NK-92 (cell line): ENCODE measurements around the gene TSKU.
"Not testable (repeated sequence)": the region's sequence is repeated elsewhere in the genome, so short reads cannot be mapped to it uniquely, and the experiment has no call there.

ENCODE experiments used
- DNase-seq: peaks from one replicate; lab custom pipeline; 2025; ENCODE audit not compliant: unreplicated experiment; lab: John Stamatoyannopoulos, UW

Gene TSKU

DNA sequence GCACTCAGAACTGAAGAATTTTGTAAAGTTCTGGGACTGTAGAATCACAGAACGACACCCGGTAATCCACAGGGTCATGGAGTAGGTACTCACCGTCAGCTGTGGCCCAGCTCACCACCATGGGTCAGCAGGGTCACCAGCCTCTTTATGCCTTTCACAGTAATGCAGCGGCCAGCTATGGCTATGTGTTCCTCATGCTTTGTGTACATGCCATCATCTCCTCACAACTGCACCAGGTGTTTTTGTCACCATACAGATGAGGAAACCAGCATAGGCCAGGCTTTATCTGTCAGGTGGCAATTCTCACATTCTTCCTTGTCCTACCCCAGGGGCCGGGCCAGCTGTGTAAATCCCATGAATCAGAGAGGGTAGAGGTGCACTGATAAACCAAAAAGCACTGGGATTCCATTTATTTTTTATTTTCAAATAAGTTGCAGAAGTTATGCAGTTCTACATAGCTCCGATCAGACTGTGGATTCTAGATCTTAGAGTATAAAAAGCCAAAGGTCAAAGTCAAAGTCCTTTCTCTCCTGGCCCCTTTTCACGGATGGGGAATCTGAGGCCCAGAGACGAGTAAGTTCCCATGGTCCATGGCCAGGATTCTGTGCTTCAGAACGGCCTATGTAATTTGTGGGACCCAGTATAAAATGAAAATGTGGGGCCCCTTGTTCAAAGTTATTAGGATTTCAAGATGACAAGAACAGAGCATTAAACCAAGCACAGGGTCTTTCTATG is 17.5 kb downstream of the TSKU start:
- no peak for DNase-seq

DNA sequence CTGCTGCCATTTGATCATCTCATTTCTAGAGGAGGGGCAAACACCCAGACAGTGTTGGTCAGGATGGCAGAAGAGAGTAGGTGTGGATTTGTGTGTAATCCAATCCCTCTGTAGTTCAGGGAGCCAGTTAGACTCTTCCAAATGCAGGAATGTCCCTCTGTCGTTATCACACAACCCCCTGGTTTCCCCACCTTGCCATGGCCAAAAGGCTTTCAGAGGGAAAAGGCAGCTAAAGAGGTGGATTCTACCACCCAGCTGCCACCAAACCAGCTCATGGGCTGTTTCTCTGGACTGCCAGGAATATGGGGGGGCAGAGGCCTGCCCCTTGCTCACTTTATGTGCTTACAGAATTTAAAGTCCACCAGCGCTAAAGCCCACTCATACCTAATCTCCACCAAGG is 18.1 kb downstream of the TSKU start:
- DNase-seq: no peak

DNA sequence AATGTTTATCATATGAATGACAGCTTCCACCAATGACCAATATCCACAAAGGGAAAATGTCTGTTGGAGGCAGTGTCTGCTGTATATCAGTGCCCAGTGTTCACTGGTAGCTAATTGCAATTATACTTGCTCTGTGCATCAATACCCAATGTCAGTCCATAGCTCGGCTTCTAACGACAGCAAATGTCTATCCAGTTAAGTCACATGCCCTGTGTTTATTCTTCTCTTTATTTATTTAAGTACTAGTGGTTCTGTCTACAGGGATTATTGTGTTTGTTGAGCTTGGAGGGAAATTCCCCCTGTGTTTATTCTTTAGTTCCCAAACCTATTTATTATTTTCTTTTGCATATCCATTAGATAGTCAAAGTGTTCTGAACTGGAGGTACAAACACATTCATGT is 18.6 kb downstream of the TSKU start:
- DNase-seq: no peak

DNA sequence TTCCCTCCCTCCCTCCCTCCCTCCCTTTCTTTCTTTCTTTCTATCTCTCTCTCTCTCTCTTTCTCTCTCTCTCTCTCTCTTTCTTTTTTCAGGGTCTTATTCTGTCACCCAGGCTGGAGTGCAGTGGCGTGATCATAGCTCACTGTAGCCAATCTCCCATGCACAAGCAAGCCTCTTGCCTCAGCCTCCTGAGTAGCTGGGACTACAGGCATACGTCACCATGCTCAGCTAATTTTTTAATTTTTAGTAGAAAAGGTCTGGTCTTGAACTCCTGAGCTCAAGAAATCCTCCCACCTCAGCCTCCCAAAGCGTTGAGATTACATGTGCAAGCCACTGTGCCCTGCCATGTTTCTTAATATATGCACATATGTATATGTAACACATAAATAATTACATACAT is 19.0 kb downstream of the TSKU start:
- DNase-seq: no peak

DNA sequence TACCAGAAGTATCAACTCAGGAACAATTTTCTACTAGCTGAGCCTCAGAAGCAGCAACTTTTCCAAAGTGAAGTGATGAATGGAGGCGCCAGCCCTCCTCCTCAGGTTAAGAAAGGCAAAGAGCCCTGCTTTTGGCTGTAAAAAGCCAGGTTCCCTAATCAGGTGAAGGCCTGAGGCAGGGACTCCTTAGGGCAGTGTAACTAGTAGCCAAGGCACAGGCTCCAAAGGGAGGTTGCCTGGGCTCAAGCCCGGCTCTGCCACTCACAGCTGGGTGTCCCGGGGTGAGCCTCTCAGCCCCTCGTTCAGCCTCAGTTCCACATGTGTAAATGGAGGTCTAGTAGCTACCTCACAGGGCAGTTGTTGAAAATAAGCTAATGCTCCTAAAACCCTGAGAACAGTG is 19.5 kb downstream of the TSKU start:
- no peak for DNase-seq

DNA sequence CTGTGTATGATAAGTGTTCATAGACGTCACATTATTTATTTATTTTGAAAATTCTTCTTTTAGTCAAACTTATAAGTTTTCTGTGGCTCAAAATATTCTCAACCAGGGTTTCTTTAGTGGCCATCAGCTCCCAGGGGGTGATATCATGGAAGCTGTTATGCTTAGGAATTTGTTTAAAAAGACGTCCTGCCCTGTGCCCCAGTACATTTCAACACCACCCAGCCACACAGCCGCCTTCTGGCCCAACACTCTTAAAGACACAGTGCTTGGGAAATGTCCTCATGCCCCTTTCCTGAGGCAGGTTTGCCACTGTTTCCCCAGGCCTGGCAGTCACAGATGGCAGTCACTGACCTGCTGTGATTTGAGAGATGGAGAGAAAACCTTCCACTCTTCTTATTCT is 19.9 kb downstream of the TSKU start:
- no peak for DNase-seq

DNA sequence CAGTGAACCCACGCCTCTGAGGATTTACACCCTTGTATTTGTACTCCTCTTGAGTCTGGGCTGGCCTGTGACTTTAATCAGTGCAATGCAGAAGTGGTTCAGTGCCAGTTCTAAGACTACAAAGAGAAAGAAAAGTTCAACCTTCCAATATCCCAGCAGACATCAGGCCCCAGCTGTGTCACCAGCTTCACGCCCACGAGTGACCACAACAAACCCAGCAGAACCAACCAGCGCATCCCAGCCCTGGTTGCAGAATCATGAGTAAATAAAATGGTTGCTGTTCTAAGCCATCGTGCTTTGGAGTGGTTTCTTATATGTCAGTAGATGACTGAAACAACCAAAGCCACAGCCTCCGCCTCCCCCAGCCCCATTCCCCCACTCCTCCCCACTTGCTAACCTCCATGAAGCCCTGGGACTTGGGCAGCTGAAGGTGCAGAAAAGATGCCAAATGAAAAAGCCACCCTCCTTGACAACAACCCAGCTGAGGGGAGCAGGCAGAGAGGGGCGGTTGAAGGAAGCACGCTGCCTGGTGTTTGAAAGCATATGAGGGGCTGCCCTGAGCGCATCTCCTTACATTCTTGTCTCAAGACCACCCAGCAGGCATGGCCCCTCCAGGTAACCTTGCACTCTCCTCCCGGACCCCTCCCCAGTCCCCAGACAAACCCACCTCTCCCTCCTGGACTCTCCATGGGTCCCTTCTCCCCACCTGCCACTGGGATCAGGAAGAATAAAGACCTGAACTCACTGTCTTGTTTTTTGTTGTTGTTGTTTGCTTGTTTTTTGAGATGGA is 20.9 kb downstream of the TSKU start:
- no peak for DNase-seq

DNA sequence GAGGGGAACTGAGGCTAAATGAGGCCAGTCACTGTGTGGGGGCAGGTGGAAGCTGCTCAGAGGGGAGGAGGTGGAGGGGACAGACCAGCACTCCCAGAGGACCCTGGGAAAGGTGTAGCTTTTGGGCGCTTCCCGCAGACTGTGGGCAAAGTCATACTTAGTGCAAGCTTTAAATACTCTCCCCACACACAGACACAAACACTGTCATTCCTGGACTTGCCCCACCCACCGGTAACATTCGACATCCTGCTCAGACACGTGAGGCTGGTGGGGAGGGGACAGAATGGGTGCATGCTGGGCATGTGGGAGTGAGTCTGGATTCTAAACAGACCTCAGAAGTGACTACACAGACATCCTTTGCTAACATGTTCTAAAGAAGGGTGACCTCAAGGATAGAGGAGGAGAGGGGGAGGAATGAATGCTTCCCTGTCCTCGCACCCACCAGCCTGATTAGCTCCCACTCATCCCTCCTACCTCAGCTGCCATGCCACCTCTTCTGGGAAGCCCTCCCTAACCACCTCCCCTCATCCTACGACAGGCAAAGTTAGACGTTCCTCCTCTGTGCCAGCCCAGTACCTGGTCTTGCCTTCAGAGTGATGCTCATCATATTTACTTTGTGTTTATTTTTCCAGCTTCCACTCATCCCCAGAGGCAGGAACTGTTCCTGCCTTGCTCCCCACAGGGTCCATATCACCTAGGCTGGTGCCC is 22.2 kb downstream of the TSKU start:
- DNase-seq: no peak

DNA sequence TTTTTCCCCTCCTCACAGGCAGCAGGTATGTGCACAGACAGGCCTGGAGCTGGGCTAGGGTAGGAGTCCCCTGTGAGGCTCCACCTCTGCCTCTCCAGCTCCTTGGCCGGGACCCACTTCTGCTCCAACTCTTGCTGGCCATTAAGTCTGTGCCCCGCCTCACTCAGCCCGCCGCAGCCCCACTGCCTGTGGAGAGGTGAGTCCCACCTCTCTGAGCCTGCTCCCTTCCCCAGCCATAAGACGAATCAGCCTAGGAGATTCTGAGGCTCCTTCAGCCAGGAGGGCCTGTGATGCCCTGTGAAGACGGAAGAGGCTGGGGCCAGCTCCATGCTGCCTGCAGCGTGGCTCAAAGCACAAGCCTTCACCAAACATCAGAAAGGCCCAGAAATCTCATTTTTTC is 23.0 kb downstream of the TSKU start:
- no peak for DNase-seq

DNA sequence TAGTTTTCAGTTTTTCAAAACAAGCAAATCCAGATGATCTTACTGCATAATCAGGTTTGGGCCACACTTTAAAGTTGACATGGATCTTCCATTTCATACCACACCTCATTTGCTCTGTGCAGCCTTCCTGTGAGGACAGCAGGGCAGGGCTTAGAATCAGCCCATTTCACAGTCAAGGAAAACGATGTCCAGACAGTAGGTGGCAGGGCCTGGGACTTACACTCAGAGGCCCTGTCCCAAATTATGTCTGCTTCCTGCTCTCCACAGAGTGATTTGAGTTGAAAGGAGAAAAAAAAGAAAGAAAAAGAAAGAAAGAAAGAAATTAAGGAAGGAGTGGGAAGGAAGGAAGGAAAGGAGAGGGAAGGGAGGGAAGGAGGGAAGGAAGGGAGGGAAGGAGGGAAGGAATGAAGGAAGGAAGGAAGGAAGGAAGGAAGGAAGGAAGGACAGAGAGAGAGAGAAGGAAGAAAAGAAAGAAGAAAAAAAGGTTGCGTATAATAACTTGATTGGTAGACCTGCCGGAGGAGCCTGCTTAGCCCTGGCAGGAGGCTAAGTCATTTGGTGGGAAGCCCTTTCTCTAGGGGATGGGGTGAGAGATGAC is 23.6 kb downstream of the TSKU start:
- DNase-seq: no peak

DNA sequence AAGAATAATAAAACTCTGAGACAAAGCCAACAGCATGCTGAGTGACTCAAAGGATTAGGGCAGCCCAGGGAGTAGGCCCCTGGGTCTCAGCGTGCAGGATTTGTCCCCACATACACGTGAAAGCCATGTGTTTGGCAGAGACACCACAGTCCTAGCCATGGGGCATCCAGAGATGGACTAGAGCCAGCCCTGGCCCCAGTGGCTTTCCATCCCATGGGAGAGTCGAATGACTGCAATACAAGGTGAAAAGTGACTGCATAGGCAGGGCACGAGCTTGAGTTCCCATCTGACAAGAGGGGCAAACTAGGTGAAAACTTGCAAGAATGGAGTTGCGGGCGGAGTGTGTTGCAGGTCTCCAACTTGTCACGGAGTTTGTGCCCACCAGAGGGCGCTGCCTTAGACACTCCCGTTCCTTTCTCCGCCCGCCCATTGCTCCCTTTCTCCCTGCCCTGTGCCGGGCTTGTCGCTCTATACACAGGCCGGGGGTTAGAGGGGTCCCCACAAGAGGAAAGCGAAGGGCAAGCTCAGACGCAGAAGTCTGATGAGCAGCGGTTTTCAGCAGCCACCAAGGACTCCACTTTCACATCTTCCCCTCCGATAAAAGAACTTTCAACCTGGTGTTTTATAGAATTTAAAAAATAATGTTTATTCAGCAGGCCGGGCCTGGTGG is 24.2 kb downstream of the TSKU start:
- no peak for DNase-seq

DNA sequence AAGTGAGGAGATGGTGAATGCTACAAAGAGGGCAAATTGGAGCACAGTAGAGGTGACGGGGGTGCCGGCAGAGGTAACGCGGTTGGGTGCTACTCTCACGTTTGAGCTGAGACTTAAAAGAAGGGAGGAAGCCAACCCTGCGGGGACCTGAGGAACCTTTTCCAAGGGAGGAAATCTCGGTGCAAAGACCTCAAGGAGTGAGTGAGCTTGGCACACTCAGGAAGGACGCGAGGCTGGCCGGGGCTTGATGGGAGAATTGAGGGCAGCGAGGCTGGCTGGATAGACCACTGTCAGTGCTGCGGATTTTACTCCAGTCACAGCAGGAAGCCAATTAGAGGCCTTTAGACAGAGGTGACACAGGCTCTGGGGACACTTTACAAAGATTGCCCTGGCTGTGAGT is 25.0 kb downstream of the TSKU start:
- DNase-seq: no peak

DNA sequence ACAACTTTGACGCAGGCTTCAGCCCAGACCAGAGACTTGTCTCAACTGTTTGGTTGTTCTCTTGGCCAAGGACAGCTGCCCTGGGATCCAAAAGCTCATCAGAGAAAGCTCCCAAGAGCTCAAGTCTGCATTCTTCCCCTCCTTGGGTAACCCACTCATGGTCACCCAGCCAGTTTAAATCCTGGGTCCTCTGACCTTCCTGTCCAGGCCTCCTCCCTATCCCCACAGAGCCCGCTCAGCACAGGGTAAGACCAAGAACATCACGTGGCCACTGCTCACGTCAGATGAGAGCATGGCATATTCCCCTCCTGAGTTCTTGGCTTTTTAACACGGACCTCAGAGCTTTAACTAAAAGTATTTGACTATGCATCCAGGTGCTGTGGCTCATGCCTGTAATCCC is 25.8 kb downstream of the TSKU start:
- DNase-seq: no peak

DNA sequence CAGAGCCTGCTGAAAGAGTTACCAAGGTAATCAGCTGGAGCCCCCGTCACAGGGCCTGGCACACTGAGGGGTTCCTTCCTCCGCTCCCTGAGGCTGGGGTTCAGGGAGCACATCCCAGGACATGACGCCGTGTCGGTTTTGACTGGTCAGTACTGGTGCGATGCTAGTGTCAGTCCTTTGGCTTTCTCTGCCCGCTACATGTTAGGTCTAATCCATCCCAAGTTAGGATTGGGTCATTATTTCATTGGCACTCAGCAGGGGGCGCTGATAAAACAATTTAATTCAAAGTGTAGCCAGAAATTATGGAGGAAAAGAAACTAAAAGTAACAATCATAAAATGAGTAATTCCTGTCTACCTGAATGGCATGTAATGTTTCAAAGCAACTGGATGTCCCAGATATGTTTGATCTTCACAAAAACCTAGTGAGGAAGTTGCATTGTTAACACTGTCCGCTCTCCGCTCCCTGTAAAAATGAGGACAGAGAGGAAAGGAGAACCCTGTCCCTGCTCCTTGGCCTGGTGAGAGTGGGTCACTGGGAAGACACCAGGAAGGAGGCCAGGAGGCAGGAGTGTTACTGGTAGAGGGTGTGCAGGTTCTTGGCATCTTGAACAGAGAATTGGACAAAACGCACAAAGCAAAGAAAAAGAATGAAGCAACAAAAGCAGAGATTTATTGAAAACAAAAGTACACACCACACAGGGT is 27.1 kb downstream of the TSKU start:
- no peak for DNase-seq

DNA sequence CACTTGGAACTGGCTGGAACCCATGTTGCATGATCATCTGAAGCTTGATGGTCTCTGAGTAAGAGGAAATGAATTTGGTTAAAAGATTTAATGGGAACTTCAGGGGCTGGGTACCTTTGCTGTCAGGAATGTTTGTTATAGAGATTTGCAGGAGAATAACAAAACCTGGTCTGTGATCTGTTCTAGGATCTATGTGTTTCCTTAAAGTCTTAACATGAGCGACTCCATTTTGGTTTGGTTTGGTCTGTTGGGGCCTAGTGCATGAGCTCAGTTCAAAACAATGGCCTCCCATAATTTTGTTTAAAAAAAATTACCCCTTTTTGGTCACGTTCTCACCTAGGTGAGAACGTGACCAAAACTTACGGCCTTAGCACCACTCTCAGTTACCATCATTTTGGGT is 28.1 kb downstream of the TSKU start:
- no peak for DNase-seq

DNA sequence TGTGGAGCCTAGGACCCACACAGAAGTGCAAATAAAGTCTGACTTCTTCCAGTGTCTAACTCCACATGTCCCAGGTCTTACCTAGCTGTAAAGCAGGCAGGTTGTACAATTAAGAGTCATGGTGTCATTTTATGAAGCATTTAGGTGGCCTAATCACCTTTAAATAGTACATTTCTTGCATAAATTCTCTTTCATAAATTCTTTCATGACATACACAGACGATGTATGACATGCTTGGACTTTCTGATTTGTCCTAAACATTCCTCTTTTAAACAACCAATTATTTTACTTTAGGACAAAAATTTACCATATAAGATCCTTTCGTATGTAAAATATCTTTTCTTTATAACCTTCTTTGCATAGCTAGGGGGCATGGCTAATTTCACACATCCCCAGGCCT is 31.3 kb downstream of the TSKU start:
- DNase-seq: no peak

DNA sequence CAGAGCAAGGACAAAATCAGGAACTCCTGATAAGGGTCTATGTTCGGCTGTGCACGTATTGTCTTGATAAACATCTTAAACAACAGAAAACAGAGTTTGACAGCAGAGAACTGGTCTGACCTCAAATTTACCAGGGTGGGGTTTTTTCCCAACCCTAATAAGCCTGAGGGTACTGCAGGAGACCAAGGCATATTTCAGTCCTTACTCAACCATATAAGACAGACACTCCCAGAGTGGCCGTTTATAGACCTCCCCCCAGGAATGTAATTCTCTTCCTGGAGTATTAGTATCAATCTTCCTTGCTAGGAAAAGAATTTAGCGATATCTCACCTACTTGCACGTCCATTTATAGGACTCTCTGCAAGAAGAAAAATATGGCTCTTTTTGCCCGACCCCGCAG is 32.5 kb downstream of the TSKU start:
- DNase-seq: not testable (repeated sequence)

DNA sequence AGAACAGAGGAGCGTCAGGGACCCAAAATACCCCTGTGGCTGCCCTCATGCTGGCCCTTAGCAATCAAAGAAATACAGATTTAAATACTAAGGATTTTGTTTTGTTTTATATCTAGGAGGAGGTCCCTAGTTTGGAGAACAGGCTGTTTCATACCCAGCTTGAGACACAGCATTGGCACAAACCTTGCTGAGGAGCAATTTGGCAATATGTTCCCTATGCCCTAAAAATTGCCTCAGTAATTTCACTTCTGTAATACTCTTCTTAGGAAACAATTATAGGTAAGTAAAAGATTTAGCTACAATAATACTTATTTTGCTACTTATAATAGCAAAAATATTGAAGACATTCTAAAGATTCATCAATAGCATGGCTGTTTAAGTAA is 37.0 kb downstream of the TSKU start:
- DNase-seq: no peak

DNA sequence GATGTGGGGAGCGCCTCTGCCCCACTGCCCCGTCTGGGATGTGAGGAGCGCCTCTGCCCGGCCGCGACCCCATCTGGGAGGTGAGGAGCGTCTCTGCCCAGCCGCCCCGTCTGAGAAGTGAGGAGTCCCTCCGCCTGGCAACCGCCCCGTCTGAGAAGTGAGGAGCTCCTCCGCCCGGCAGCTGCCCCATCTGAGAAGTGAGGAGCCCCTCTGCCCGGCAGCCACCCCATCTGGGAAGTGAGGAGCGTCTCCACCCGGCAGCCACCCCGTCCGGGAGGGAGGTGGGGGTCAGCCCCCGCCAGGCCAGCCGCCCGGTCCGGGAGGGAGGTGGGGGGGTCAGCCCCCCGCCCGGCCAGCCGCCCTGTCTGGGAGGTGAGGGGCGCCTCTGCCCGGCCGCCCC is 38.2 kb downstream of the TSKU start:
- not testable (repeated sequence) for DNase-seq

DNA sequence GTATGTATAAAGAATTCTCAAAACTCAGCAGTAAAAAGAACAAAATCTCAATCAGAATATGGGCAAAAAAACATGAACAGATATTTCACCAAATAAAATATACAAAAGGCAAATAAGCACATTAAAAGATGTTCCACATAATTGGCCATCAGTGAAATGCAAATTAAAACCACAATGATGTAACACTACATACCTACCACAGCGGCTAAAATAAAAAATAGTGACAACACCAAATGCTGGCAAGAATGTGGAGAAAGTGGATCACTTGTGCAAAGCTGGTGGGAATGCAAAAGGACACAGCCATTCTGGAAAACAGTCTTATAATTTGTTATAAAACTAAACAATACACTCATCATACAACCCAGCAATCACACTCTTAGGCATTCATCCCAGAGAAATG is 39.2 kb downstream of the TSKU start:
- no peak for DNase-seq
